ENCODE measurements around the gene MRPS33. TPM values are rescaled to one million over a fixed set of nuclear protein-coding genes. Genes with fewer than 3 reads are reported as not detected.
"Not testable (repeated sequence)": the region's sequence is repeated elsewhere in the genome, so short reads cannot be mapped to it uniquely, and the experiment has no call there.

MRPS33 gene
- total and polyA plus RNA-seq, 2 experiments from 2014 or later: 35.4 to 84.8 TPM

GRCh38 chr7:140961117-140961516 is 53.6 kb downstream of the MRPS33 start:
- Histone ChIP-seq H3K9me3 (ENCODE audit: low read depth) (no peaks in the 10 kb centered on the region), H3K4me1 (ENCODE audit: low read depth) (no peaks in the 10 kb centered on the region)
- no peak for TF ChIP-seq CTCF (IDR thresholded peaks at IDR 0.05; ENCODE audit: low read depth, low read length)

GRCh38 chr7:140956997-140957396 is 57.8 kb downstream of the MRPS33 start:
- H3K27me3 ChIP-seq; H3K9me3 ChIP-seq (ENCODE audit: low read depth); DNase-seq (ENCODE audit: low read depth in 1 of 2, low spot score in 1 of 2); H3K36me3 ChIP-seq; H3K27ac ChIP-seq; H3K4me3 ChIP-seq; H3K4me1 ChIP-seq (ENCODE audit: low read depth): not testable (repeated sequence)

More at GRCh38 chr7:140961117-140961516, 53.6 kb downstream of the MRPS33 start:
- Histone ChIP-seq H3K27ac (no peak overlapping the region), H3K4me3 (no peak overlapping the region), H3K36me3 (no peaks in the 10 kb centered on the region), H3K27me3 (no peaks in the 10 kb centered on the region)
- DNase-seq (ENCODE audit: low read depth in 1 of 2, low spot score in 1 of 2): no peak

Other genes starting within 250 kb of the MRPS33 start
- gene BRAF, start 90.0 kb downstream of the MRPS33 start, total RNA-seq: 15.5 and 34.8 TPM in 2 replicates
- 15.5 TPM in 2 replicates for gene BRAF, start 90.0 kb downstream of the MRPS33 start, polyA plus RNA-seq
- gene TMEM178B, start 59.1 kb upstream of the MRPS33 start, total RNA-seq: 0.07 and 0.39 TPM in 2 replicates
- gene TMEM178B, start 59.1 kb upstream of the MRPS33 start, polyA plus RNA-seq: 0.06 and 0.46 TPM in 2 replicates

Measured in cardiac muscle cell (in vitro differentiated cells and primary cell).